WTC11 (cell line): ENCODE data around the gene RHOJ. TPM values are rescaled to one million over a fixed set of nuclear protein-coding genes. Genes with fewer than 3 reads are reported as not detected.

ENCODE experiments used
- ATAC-seq: fragments of 200-7000 bp; cut with Tn5 transposase; 2 replicates; pipeline ENCODE4 v1.10.0; 2021; ENCODE audit warnings: mild to moderate bottlenecking, moderate library complexity
- CTCF ChIA-PET: fragments of 300-600 bp; sonication (Branson Sonifier 250); formaldehyde crosslinking; loops from one replicate; lab custom pipeline; 2021; ENCODE audit warnings: antibody characterized with exemption; lab: Charles Lee
- POLR2A ChIA-PET: fragments of 350-600 bp; sonication (Branson Sonifier 250); formaldehyde crosslinking; loops from one replicate; lab custom pipeline; 2021; ENCODE audit warnings: antibody characterized with exemption; lab: Charles Lee
- DNase-seq: peaks from one replicate; pipeline ENCODE4 v3.0.0; 2021; ENCODE audit warnings: low spot score
- H3K27ac Mint-ChIP-seq: 2 replicates; pipeline ENCODE4 v1.8.0; 2021; ENCODE audit warnings: mixed read lengths
- H3K27me3 Mint-ChIP-seq: 2 replicates; pipeline ENCODE4 v1.8.0; 2021; ENCODE audit warnings: low read depth, mild to moderate bottlenecking, moderate library complexity, mixed read lengths
- H3K36me3 Mint-ChIP-seq: 2 replicates; pipeline ENCODE4 v1.8.0; 2021; ENCODE audit warnings: mixed read lengths
- H3K4me1 Mint-ChIP-seq: 2 replicates; pipeline ENCODE4 v1.8.0; 2022; ENCODE audit warnings: mixed read lengths
- H3K4me3 Mint-ChIP-seq: 2 replicates; pipeline ENCODE4 v1.8.0; 2021; ENCODE audit warnings: mild to moderate bottlenecking, moderate library complexity, mixed read lengths
- H3K9me3 Mint-ChIP-seq: 2 replicates; pipeline ENCODE4 v1.8.0; 2021; ENCODE audit warnings: mixed read lengths
- EMX1 ChIP-seq: fragments of 250-450 bp; sonication (Bioruptor Pico); IDR thresholded peaks from 2 replicates; pipeline ENCODE4 v1.8.0; 2021; ENCODE audit warnings: mild to moderate bottlenecking
- FOXP1 ChIP-seq: sonication (generic); formaldehyde crosslinking; IDR thresholded peaks from 2 replicates; pipeline ENCODE4 v1.8.0; 2022; ENCODE audit warnings: missing genetic modification reagents, mild to moderate bottlenecking, moderate library complexity, borderline replicate concordance
- IRF2 ChIP-seq: sonication (generic); formaldehyde crosslinking; IDR thresholded peaks from 2 replicates; pipeline ENCODE4 v1.8.0; 2022; ENCODE audit warnings: low read depth, missing genetic modification reagents, borderline replicate concordance
- MYBL2 ChIP-seq: sonication (generic); formaldehyde crosslinking; IDR thresholded peaks from 2 replicates; pipeline ENCODE4 v1.8.1; 2023; ENCODE audit warnings: mild to moderate bottlenecking, moderate library complexity, missing genetic modification reagents
- NFYB ChIP-seq: sonication (generic); formaldehyde crosslinking; conservative IDR thresholded peaks from 2 replicates; pipeline ENCODE4 v1.8.0; 2022; ENCODE audit warnings: low read depth, missing genetic modification reagents
- PRRX2 ChIP-seq: fragments of 250-450 bp; sonication (Bioruptor Pico); IDR thresholded peaks from 2 replicates; pipeline ENCODE4 v1.8.0; 2021; ENCODE audit warnings: mild to moderate bottlenecking
- ZNF121 ChIP-seq: sonication (generic); formaldehyde crosslinking; IDR thresholded peaks from 2 replicates; pipeline ENCODE4 v1.8.0; 2023; ENCODE audit warnings: missing genetic modification reagents
- ZNF232 ChIP-seq: sonication (generic); formaldehyde crosslinking; IDR thresholded peaks from 2 replicates; pipeline ENCODE4 v1.8.0; 2022; ENCODE audit warnings: mild to moderate bottlenecking, missing genetic modification reagents
- ZNF317 ChIP-seq: sonication (generic); formaldehyde crosslinking; IDR thresholded peaks from 2 replicates; pipeline ENCODE4 v1.8.1; 2023; ENCODE audit warnings: low read depth, mild to moderate bottlenecking, moderate library complexity, missing genetic modification reagents, borderline replicate concordance
- ZNF416 ChIP-seq: fragments of 250-450 bp; sonication (Bioruptor Pico); IDR thresholded peaks from 2 replicates; pipeline ENCODE4 v1.9.0; 2021; ENCODE audit warnings: mild to moderate bottlenecking, inconsistent platforms
- ZNF671 ChIP-seq: fragments of 250-450 bp; sonication (Bioruptor Pico); IDR thresholded peaks from 2 replicates; pipeline ENCODE4 v1.8.0; 2021; ENCODE audit warnings: mild to moderate bottlenecking
- total RNA-seq: library from RNA; stranded (reverse); gene quantifications from 3 replicates; pipeline ENCODE4 v1.2.3, GENCODE V29; 2021
- TF ChIP-seq, protein P1 (sequence below): sonication (generic); formaldehyde crosslinking; IDR thresholded peaks from 2 replicates; pipeline ENCODE4 v1.8.1; 2022; ENCODE audit warnings: low read depth, mild to moderate bottlenecking, moderate library complexity, missing genetic modification reagents, borderline replicate concordance
- TF ChIP-seq, protein P2 (sequence below): fragments of 250-450 bp; sonication (Bioruptor Pico); IDR thresholded peaks from 2 replicates; pipeline ENCODE4 v1.9.0; 2021; ENCODE audit warnings: mild to moderate bottlenecking
- TF ChIP-seq, protein P3 (sequence below): fragments of 250-450 bp; sonication (Bioruptor Pico); IDR thresholded peaks from 2 replicates; pipeline ENCODE4 v1.9.0; 2021; ENCODE audit warnings: moderate library complexity, mild to moderate bottlenecking, inconsistent platforms, borderline replicate concordance
- TF ChIP-seq, protein P4 (sequence below): sonication (generic); formaldehyde crosslinking; IDR thresholded peaks from 2 replicates; pipeline ENCODE4 v1.8.1; 2022; ENCODE audit warnings: missing genetic modification reagents, borderline replicate concordance
- TF ChIP-seq, protein P5 (sequence below): fragments of 250-450 bp; sonication (Bioruptor Pico); IDR thresholded peaks from 2 replicates; pipeline ENCODE4 v1.9.0; 2021; ENCODE audit warnings: mild to moderate bottlenecking
- TF ChIP-seq, protein P6 (sequence below): fragments of 200-600 bp; IDR thresholded peaks from 2 replicates; pipeline ENCODE4 v1.8.0; 2022; ENCODE audit warnings: antibody characterized with exemption
- TF ChIP-seq, protein P7 (sequence below): sonication (generic); formaldehyde crosslinking; IDR thresholded peaks from 2 replicates; pipeline ENCODE4 v1.8.0; 2022; ENCODE audit warnings: mild to moderate bottlenecking, missing genetic modification reagents
- TF ChIP-seq, protein P8 (sequence below): sonication (generic); formaldehyde crosslinking; IDR thresholded peaks from 2 replicates; pipeline ENCODE4 v1.8.1; 2023; ENCODE audit warnings: mild to moderate bottlenecking, missing genetic modification reagents, moderate library complexity
- TF ChIP-seq, protein P9 (sequence below): fragments of 250-450 bp; sonication (Bioruptor Pico); IDR thresholded peaks from 2 replicates; pipeline ENCODE4 v1.9.0; 2021; ENCODE audit warnings: mild to moderate bottlenecking, borderline replicate concordance

RHOJ gene
- total RNA-seq, 1 experiment from 2014 or later: 0.13 TPM

DNA sequence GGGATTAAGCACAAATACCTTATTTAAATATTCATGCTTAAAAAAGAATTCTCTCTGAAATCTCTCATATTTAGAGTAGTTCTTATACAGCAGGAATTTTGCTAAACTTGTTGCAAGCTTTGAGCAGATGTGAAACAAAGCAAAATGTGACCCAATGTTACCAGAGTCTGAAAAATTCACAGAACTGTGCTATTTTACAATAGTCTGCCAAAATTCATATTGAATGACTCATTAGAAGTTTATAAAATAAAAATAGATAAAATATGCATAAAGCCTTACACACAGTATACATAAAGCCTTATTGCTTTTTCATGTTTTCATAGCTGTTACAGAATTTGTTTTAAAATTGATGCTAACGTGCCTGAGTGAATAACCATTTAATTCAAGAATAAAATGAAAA is 17.8 kb upstream of the RHOJ start (continued):
- TF ChIP-seq, protein P1, sequence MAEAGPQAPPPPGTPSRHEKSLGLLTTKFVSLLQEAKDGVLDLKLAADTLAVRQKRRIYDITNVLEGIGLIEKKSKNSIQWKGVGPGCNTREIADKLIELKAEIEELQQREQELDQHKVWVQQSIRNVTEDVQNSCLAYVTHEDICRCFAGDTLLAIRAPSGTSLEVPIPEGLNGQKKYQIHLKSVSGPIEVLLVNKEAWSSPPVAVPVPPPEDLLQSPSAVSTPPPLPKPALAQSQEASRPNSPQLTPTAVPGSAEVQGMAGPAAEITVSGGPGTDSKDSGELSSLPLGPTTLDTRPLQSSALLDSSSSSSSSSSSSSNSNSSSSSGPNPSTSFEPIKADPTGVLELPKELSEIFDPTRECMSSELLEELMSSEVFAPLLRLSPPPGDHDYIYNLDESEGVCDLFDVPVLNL: no peak
- TF ChIP-seq, protein P2, sequence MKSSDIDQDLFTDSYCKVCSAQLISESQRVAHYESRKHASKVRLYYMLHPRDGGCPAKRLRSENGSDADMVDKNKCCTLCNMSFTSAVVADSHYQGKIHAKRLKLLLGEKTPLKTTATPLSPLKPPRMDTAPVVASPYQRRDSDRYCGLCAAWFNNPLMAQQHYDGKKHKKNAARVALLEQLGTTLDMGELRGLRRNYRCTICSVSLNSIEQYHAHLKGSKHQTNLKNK (CRISPR knock-in tag): no peak
- TF ChIP-seq, all 79 proteins: peak for 0

DNA sequence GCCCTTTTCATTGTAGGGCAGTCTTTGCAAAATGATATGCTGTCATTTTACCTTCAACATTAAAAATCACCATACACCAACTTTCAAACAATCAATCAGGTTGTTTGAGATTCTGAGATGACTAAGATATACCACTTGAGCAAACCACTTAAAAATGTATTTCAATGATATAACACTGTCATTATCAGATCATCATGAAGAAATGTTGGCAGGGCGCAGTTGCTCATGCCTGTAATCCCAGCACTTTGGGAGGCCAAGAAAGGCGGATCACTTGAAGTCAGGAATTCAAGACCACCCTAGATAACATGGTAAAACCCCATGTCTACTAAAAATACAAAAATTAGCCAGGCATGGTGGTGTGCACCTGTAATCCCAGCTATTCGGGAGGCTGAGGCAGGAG is 13.0 kb upstream of the RHOJ start:
- no peak for ATAC-seq
- no peaks in the 10 kb centered on the region for H3K4me1 Mint-ChIP-seq
- no peak overlapping the region for H3K4me3 Mint-ChIP-seq
- H3K9me3 Mint-ChIP-seq: peaks cover 21% of the 10 kb centered on the region
- CTCF ChIA-PET: no interaction called here
- H3K27me3 Mint-ChIP-seq: no peaks in the 10 kb centered on the region; the same call in 1 of the 2 replicates
- DNase-seq: no peak
- H3K27ac Mint-ChIP-seq: no peak overlapping the region
- H3K36me3 Mint-ChIP-seq: peaks cover 11% of the 10 kb centered on the region
- POLR2A ChIA-PET: no interaction called here
- TF ChIP-seq MYBL2 (CRISPR knock-in tag) (no peak), NFYB (CRISPR knock-in tag) (no peak), ZNF671 (CRISPR knock-in tag) (no peak), EMX1 (CRISPR knock-in tag) (no peak), ZNF317 (CRISPR knock-in tag) (no peak), ZNF121 (no peak), PRRX2 (no peak), ZNF416 (CRISPR knock-in tag) (no peak), IRF2 (CRISPR knock-in tag) (no peak), ZNF232 (no peak), FOXP1 (CRISPR knock-in tag) (no peak)
- TF ChIP-seq, protein P1: no peak
- TF ChIP-seq, protein P3, sequence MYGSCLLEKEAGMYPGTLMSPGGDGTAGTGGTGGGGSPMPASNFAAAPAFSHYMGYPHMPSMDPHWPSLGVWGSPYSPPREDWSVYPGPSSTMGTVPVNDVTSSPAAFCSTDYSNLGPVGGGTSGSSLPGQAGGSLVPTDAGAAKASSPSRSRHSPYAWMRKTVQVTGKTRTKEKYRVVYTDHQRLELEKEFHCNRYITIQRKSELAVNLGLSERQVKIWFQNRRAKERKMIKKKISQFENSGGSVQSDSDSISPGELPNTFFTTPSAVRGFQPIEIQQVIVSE (CRISPR knock-in tag): no peak
- TF ChIP-seq, protein P4, sequence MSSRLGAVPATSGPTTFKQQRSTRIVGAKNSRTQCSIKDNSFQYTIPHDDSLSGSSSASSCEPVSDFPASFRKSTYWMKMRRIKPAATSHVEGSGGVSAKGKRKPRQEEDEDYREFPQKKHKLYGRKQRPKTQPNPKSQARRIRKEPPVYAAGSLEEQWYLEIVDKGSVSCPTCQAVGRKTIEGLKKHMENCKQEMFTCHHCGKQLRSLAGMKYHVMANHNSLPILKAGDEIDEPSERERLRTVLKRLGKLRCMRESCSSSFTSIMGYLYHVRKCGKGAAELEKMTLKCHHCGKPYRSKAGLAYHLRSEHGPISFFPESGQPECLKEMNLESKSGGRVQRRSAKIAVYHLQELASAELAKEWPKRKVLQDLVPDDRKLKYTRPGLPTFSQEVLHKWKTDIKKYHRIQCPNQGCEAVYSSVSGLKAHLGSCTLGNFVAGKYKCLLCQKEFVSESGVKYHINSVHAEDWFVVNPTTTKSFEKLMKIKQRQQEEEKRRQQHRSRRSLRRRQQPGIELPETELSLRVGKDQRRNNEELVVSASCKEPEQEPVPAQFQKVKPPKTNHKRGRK (CRISPR knock-in tag): no peak
- TF ChIP-seq, protein P5, sequence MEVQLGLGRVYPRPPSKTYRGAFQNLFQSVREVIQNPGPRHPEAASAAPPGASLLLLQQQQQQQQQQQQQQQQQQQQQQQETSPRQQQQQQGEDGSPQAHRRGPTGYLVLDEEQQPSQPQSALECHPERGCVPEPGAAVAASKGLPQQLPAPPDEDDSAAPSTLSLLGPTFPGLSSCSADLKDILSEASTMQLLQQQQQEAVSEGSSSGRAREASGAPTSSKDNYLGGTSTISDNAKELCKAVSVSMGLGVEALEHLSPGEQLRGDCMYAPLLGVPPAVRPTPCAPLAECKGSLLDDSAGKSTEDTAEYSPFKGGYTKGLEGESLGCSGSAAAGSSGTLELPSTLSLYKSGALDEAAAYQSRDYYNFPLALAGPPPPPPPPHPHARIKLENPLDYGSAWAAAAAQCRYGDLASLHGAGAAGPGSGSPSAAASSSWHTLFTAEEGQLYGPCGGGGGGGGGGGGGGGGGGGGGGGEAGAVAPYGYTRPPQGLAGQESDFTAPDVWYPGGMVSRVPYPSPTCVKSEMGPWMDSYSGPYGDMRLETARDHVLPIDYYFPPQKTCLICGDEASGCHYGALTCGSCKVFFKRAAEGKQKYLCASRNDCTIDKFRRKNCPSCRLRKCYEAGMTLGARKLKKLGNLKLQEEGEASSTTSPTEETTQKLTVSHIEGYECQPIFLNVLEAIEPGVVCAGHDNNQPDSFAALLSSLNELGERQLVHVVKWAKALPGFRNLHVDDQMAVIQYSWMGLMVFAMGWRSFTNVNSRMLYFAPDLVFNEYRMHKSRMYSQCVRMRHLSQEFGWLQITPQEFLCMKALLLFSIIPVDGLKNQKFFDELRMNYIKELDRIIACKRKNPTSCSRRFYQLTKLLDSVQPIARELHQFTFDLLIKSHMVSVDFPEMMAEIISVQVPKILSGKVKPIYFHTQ: no peak
- TF ChIP-seq, protein P6, sequence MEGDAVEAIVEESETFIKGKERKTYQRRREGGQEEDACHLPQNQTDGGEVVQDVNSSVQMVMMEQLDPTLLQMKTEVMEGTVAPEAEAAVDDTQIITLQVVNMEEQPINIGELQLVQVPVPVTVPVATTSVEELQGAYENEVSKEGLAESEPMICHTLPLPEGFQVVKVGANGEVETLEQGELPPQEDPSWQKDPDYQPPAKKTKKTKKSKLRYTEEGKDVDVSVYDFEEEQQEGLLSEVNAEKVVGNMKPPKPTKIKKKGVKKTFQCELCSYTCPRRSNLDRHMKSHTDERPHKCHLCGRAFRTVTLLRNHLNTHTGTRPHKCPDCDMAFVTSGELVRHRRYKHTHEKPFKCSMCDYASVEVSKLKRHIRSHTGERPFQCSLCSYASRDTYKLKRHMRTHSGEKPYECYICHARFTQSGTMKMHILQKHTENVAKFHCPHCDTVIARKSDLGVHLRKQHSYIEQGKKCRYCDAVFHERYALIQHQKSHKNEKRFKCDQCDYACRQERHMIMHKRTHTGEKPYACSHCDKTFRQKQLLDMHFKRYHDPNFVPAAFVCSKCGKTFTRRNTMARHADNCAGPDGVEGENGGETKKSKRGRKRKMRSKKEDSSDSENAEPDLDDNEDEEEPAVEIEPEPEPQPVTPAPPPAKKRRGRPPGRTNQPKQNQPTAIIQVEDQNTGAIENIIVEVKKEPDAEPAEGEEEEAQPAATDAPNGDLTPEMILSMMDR: no peak
- TF ChIP-seq, protein P7, sequence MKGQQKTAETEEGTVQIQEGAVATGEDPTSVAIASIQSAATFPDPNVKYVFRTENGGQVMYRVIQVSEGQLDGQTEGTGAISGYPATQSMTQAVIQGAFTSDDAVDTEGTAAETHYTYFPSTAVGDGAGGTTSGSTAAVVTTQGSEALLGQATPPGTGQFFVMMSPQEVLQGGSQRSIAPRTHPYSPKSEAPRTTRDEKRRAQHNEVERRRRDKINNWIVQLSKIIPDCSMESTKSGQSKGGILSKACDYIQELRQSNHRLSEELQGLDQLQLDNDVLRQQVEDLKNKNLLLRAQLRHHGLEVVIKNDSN (CRISPR knock-in tag): no peak
- TF ChIP-seq, protein P8, sequence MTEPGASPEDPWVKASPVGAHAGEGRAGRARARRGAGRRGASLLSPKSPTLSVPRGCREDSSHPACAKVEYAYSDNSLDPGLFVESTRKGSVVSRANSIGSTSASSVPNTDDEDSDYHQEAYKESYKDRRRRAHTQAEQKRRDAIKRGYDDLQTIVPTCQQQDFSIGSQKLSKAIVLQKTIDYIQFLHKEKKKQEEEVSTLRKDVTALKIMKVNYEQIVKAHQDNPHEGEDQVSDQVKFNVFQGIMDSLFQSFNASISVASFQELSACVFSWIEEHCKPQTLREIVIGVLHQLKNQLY (CRISPR knock-in tag): no peak
- TF ChIP-seq, protein P9, sequence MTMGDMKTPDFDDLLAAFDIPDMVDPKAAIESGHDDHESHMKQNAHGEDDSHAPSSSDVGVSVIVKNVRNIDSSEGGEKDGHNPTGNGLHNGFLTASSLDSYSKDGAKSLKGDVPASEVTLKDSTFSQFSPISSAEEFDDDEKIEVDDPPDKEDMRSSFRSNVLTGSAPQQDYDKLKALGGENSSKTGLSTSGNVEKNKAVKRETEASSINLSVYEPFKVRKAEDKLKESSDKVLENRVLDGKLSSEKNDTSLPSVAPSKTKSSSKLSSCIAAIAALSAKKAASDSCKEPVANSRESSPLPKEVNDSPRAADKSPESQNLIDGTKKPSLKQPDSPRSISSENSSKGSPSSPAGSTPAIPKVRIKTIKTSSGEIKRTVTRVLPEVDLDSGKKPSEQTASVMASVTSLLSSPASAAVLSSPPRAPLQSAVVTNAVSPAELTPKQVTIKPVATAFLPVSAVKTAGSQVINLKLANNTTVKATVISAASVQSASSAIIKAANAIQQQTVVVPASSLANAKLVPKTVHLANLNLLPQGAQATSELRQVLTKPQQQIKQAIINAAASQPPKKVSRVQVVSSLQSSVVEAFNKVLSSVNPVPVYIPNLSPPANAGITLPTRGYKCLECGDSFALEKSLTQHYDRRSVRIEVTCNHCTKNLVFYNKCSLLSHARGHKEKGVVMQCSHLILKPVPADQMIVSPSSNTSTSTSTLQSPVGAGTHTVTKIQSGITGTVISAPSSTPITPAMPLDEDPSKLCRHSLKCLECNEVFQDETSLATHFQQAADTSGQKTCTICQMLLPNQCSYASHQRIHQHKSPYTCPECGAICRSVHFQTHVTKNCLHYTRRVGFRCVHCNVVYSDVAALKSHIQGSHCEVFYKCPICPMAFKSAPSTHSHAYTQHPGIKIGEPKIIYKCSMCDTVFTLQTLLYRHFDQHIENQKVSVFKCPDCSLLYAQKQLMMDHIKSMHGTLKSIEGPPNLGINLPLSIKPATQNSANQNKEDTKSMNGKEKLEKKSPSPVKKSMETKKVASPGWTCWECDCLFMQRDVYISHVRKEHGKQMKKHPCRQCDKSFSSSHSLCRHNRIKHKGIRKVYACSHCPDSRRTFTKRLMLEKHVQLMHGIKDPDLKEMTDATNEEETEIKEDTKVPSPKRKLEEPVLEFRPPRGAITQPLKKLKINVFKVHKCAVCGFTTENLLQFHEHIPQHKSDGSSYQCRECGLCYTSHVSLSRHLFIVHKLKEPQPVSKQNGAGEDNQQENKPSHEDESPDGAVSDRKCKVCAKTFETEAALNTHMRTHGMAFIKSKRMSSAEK (CRISPR knock-in tag): no peak
